Measurements from ENCODE around the gene LDHA. TPM values are rescaled to one million over a fixed set of nuclear protein-coding genes. Genes with fewer than 3 reads are reported as not detected.

Gene LDHA
- total and polyA plus RNA-seq, 2 of the 13 experiments (the other 11 are each of a cell fraction or from before 2014, with no cell fraction given) = 805 to 1,547 TPM

DNA sequence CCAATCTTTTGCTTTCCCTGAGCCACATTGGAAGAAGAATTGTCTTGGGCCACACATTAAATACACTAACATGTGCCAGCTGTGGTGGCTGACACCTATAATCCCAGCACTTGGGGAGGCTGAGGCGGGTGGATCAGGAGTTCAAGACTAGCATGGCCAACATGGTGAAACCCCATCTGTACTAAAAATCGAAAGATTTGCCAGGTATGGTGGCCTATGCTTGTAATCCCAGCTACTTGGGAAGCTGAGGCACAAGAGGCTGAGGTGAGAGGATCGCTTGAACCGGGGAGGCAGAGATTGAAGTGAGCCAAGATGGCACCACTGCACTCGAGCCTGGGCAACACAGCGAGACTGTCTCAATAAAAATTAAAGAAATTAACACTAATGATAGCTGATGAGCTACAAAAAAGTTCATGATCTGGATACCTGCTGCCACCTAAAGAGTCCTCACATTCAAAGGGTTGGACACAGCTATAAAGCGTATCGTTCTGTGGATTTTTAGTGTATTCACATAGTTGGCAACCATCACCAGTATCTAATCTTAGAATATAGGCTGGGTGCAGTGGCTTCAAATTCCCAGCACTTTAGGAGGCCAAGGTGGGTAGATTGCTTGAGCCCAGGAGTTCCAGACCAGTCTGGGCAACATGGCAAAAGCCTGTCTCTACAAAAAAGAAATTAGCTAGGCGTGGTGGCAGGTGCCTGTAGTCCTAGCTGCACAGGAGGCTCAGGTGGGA is 14.4 kb downstream of the LDHA start (continued):
- TF ChIP-seq TRIM22 (IDR thresholded peaks at IDR 0.05) (no peak), THAP7 (CRISPR knock-in tag; IDR thresholded peaks at IDR 0.05) (no peak), KDM2A (CRISPR knock-in tag; IDR thresholded peaks at IDR 0.05; ENCODE audit: borderline replicate concordance, low read depth) (peak; percentile 67), ATF5 (CRISPR knock-in tag; IDR thresholded peaks at IDR 0.05; ENCODE audit: low read depth) (peak; percentile 58; the same call in 1 of the 2 replicates), ZNF34 (CRISPR knock-in tag; IDR thresholded peaks at IDR 0.05; ENCODE audit: borderline replicate concordance) (no peak), ZNF292 (CRISPR knock-in tag; IDR thresholded peaks at IDR 0.05; ENCODE audit: borderline replicate concordance, low read depth) (no peak), SNRNP70 (IDR thresholded peaks at IDR 0.05; ENCODE audit: low read depth, low read length) (no peak), DNMT1 (CRISPR knock-in tag; IDR thresholded peaks at IDR 0.05) (peak; percentile 41; the same call in 1 of the 2 replicates), MTF2 (CRISPR knock-in tag; IDR thresholded peaks at IDR 0.05; ENCODE audit: borderline replicate concordance) (no peak), CBX5 (CRISPR knock-in tag; IDR thresholded peaks at IDR 0.05; ENCODE audit: borderline replicate concordance) (no peak), KDM3A (CRISPR knock-in tag; IDR thresholded peaks at IDR 0.05; ENCODE audit: low read depth) (peak; percentile 37; the same call in 1 of the 2 replicates), THAP9 (CRISPR knock-in tag; IDR thresholded peaks at IDR 0.05; ENCODE audit: borderline replicate concordance) (no peak), ZBTB38 (CRISPR knock-in tag; IDR thresholded peaks at IDR 0.05) (0 out of 2 replicates have a peak, but pooled peaks have one; percentile 56), MIER3 (CRISPR knock-in tag; IDR thresholded peaks at IDR 0.05; ENCODE audit: borderline replicate concordance) (no peak), HDAC2 (CRISPR knock-in tag; IDR thresholded peaks at IDR 0.05) (0 out of 2 replicates have a peak, but pooled peaks have one; percentile 29), ZNF253 (CRISPR knock-in tag; IDR thresholded peaks at IDR 0.05; ENCODE audit: borderline replicate concordance) (no peak), STAT6 (CRISPR knock-in tag; IDR thresholded peaks at IDR 0.05; ENCODE audit: borderline replicate concordance) (no peak)
- TF ChIP-seq, protein P1, sequence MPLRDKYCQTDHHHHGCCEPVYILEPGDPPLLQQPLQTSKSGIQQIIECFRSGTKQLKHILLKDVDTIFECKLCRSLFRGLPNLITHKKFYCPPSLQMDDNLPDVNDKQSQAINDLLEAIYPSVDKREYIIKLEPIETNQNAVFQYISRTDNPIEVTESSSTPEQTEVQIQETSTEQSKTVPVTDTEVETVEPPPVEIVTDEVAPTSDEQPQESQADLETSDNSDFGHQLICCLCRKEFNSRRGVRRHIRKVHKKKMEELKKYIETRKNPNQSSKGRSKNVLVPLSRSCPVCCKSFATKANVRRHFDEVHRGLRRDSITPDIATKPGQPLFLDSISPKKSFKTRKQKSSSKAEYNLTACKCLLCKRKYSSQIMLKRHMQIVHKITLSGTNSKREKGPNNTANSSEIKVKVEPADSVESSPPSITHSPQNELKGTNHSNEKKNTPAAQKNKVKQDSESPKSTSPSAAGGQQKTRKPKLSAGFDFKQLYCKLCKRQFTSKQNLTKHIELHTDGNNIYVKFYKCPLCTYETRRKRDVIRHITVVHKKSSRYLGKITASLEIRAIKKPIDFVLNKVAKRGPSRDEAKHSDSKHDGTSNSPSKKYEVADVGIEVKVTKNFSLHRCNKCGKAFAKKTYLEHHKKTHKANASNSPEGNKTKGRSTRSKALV (CRISPR knock-in tag; IDR thresholded peaks at IDR 0.05) = no peak
